Karpas-422 (cell line): Measurements from ENCODE around the gene BCL6B. TPM values are rescaled to one million over a fixed set of nuclear protein-coding genes. Genes with fewer than 3 reads are reported as not detected.

ENCODE experiments used
- DNase-seq: peaks from one replicate; pipeline ENCODE4 v3.0.0-alpha.2; 2015
- H2AFZ ChIP-seq: fragments of 200-600 bp; sonication (generic); 2 replicates; pipeline ENCODE4 v1.6.1; 2014; ENCODE audit warnings: antibody characterized with exemption, low read length, mixed read lengths
- H3K27ac ChIP-seq: fragments of 200-600 bp; sonication (generic); 2 replicates; pipeline ENCODE4 v1.5.1; 2014; ENCODE audit warnings: mild to moderate bottlenecking, low read length, moderate library complexity
- H3K27me3 ChIP-seq: fragments of 200-600 bp; sonication (generic); 2 replicates; pipeline ENCODE4 v1.6.1; 2014; ENCODE audit warnings: low read length, mixed read lengths
- H3K36me3 ChIP-seq: fragments of 200-600 bp; sonication (generic); 2 replicates; pipeline ENCODE4 v1.6.1; 2014; ENCODE audit warnings: low read length, mixed read lengths; ENCODE audit not compliant: insufficient read depth
- H3K4me1 ChIP-seq: fragments of 200-600 bp; sonication (generic); 2 replicates; pipeline ENCODE4 v1.6.1; 2014; ENCODE audit warnings: mild to moderate bottlenecking, low read length, mixed read lengths
- H3K4me2 ChIP-seq: fragments of 200-600 bp; sonication (generic); 2 replicates; pipeline ENCODE4 v1.6.1; 2014; ENCODE audit warnings: low read length, low read depth, mild to moderate bottlenecking; ENCODE audit not compliant: poor library complexity, severe bottlenecking
- H3K4me3 ChIP-seq: fragments of 200-600 bp; sonication (generic); 2 replicates; pipeline ENCODE4 v1.5.1; 2014; ENCODE audit warnings: mild to moderate bottlenecking, antibody characterized with exemption, low read length, mixed read lengths
- H3K79me2 ChIP-seq: fragments of 200-600 bp; sonication (generic); 2 replicates; pipeline ENCODE4 v1.6.1; 2014; ENCODE audit warnings: mild to moderate bottlenecking, low read length, mixed read lengths
- H3K9ac ChIP-seq: fragments of 200-600 bp; sonication (generic); 2 replicates; pipeline ENCODE4 v1.6.0; 2014; ENCODE audit warnings: low read length
- H3K9me2 ChIP-seq: fragments of 200-600 bp; sonication (generic), shearing (Covaris generic); replicated peaks from 2 replicates; pipeline ENCODE4 v1.6.0; 2014; ENCODE audit warnings: mild to moderate bottlenecking, low read length, moderate library complexity; ENCODE audit not compliant: insufficient read depth
- H3K9me3 ChIP-seq: fragments of 300-700, 200-600 bp; sonication (generic); 2 replicates; pipeline ENCODE4 v1.6.1; 2014; ENCODE audit warnings: low read length, mixed read lengths
- H4K20me1 ChIP-seq: fragments of 200-600 bp; sonication (generic); 2 replicates; pipeline ENCODE4 v1.6.1; 2014; ENCODE audit warnings: mild to moderate bottlenecking, antibody characterized with exemption, low read length, low read depth; ENCODE audit not compliant: insufficient read depth
- total RNA-seq: library from RNA; depleted of rRNA; stranded (reverse); fragments of >200 nt; shearing (Covaris generic); gene quantifications from 2 replicates; pipeline ENCODE4 v1.2.3, GENCODE V29; 2014; ENCODE audit warnings: low replicate concordance

The BCL6B gene
- total RNA-seq, 1 experiment from 2014 or later: not detected

DNA sequence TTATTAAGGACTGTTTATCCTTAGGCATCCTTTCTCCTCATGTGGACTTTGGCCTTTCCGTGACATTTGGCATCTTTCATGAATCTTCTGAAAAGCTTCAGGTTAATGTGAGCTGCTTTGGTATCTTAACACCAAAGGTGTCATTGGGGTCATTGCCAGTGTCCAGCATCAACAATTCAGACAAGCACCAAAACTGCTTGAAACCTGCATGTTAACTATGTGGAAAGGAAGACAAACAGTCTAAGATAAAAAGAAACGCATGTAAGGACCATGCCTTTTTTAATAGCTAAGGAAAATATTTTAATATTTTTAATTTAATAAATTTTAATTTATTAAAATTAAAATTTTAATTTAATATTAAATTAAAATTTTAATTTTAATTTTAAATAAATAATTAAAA is 19.1 kb upstream of the BCL6B start:
- no peak overlapping the region for H3K27ac ChIP-seq
- H3K79me2 ChIP-seq: peaks cover 14% of the 10 kb centered on the region; the same call in 1 of the 2 replicates
- no peaks in the 10 kb centered on the region for H3K9me3 ChIP-seq
- no peak for DNase-seq
- no peak overlapping the region for H3K4me2 ChIP-seq
- no peaks in the 10 kb centered on the region for H4K20me1 ChIP-seq
- peaks cover 4% of the 10 kb centered on the region; the same call in 1 of the 2 replicates for H3K4me1 ChIP-seq
- peaks cover 15% of the 10 kb centered on the region; the same call in 1 of the 2 replicates for H3K36me3 ChIP-seq
- no peak overlapping the region for H2AFZ ChIP-seq
- no peak overlapping the region for H3K4me3 ChIP-seq
- H3K9me2 ChIP-seq: no peaks in the 10 kb centered on the region
- no peaks in the 10 kb centered on the region for H3K27me3 ChIP-seq
- no peak overlapping the region for H3K9ac ChIP-seq

DNA sequence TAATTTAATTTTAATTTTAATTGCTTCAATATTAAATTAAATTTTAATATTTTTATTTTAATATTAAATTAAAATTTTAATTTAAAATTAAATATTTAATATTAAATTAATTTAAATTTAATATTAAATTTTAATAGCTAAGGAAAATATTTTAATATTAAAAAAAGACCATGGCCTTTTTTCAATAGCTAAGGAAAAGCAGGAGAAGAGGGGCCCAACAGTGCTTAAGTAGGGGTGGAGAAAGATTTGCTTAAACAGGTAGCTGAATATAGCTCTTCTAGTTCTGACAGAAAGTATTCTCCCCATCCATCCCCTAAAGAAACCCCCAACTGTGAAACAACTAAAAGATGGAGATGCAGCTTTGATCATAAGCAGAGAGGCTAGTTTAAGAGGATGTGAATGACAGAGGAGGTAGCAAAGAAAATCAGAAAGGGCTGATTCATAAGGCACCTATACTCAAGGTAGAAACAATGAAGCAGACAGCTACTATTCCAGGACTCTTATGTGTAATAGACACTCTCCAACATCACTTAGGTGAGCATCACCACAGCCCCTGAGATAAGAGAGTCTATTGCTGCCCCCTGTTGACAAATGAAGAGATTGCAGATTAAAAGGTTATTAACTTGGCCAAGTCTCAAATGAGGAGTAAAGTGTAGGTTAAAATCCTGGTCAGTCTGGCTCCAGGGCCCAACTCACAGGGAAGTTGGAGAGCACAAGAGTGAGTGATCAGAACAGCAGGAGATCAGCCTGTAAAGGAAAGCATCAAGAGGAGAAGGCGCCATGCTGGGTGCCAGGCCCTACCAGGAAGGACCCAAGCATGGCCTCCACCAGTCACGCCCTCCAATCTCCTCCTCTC is 18.2 kb upstream of the BCL6B start:
- H3K27ac ChIP-seq: no peak overlapping the region
- H3K27me3 ChIP-seq: no peaks in the 10 kb centered on the region
- H3K36me3 ChIP-seq: peaks cover 16% of the 10 kb centered on the region; the same call in 1 of the 2 replicates
- H4K20me1 ChIP-seq: no peaks in the 10 kb centered on the region
- no peak overlapping the region for H2AFZ ChIP-seq
- H3K9me2 ChIP-seq: no peaks in the 10 kb centered on the region
- H3K9me3 ChIP-seq: no peaks in the 10 kb centered on the region
- peak; percentile 92 for DNase-seq
- peaks cover 4% of the 10 kb centered on the region; the same call in 1 of the 2 replicates for H3K4me1 ChIP-seq
- H3K9ac ChIP-seq: no peak overlapping the region
- peaks cover 20% of the 10 kb centered on the region for H3K79me2 ChIP-seq
- no peak overlapping the region for H3K4me2 ChIP-seq
- H3K4me3 ChIP-seq: no peak overlapping the region

DNA sequence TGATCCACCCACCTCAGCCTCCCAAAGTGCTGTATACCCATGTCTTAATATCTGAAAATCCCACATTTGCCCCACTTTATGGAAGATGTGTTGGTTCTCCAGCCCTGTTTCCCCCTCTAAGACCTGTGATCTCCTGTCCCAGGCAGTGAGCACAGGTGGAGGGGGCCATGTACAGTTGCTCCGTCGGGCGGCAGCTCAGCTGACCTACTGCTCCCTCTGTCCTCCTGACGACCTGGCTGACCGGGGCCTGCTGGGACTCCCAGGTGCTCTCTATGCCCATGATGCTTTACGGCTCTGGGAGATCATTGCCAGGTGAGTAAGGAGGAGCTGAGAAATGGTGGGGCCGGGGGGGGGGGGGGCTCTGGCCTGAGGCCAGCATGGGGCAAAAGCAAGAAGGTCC is 17.1 kb upstream of the BCL6B start:
- Histone ChIP-seq H3K36me3 (peaks cover 18% of the 10 kb centered on the region; the same call in 1 of the 2 replicates), H4K20me1 (no peaks in the 10 kb centered on the region), H3K79me2 (peaks cover 30% of the 10 kb centered on the region), H3K27me3 (no peaks in the 10 kb centered on the region), H3K27ac (no peak overlapping the region), H3K9ac (no peak overlapping the region), H3K4me2 (no peak overlapping the region), H3K9me2 (no peaks in the 10 kb centered on the region), H3K9me3 (no peaks in the 10 kb centered on the region), H2AFZ (no peak overlapping the region), H3K4me3 (no peak overlapping the region), H3K4me1 (peaks cover 8% of the 10 kb centered on the region)
- no peak for DNase-seq

DNA sequence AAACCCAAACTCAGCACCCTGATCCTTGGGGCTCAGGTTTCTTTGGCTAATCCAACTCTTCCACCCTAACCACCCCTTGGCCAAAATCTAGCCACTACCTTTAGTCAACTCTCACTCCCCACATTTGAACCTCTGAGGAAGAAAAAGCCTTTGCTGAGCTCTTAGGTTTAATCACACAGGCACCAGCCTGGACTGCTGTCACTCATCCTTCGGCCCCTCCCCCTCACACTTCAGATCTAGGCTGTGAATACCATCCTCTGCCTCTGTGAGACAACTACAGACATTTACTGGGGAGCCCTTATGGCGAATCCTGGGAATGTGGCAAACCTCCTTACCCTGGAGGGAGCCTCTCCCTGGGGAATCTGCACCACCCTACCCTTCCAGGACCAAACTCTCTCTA is 15.7 kb upstream of the BCL6B start:
- Histone ChIP-seq H4K20me1 (no peaks in the 10 kb centered on the region), H3K36me3 (peaks cover 10% of the 10 kb centered on the region; the same call in 1 of the 2 replicates), H3K9me3 (no peaks in the 10 kb centered on the region)

DNA sequence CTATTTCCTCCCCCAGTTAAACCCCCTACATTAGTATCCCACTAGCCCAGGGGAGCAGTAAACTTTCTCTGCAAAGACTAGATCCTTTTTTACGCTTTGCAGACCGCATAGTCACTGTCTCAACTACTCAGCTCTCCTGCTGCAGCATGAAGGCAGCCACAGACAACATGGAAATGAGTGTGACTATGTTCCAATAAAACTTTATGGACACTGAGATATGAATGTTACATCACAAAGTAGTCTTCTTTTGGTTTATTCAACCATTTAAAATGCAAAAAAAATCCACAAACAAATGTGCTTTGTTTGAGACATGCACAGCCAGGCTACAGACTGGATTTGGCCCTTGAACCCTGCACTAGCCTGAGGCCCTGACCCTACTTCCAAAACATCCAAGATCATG is 12.3 kb upstream of the BCL6B start:
- DNase-seq: no peak
- no peaks in the 10 kb centered on the region for H3K9me3 ChIP-seq
- H3K4me2 ChIP-seq: peak overlapping the region; percentile 71
- peaks cover 55% of the 10 kb centered on the region for H3K79me2 ChIP-seq
- H3K27me3 ChIP-seq: no peaks in the 10 kb centered on the region
- H2AFZ ChIP-seq: no peak overlapping the region
- no peak overlapping the region for H3K27ac ChIP-seq
- no peaks in the 10 kb centered on the region; the same call in 1 of the 2 replicates for H4K20me1 ChIP-seq
- H3K4me3 ChIP-seq: peak overlapping the region; percentile 70; the same call in 1 of the 2 replicates
- H3K9me2 ChIP-seq: no peaks in the 10 kb centered on the region
- peaks cover 4% of the 10 kb centered on the region; the same call in 1 of the 2 replicates for H3K36me3 ChIP-seq
- peak overlapping the region; percentile 98; the same call in 1 of the 2 replicates for H3K9ac ChIP-seq
- peaks cover 23% of the 10 kb centered on the region for H3K4me1 ChIP-seq

More for the DNA sequence above, 15.7 kb upstream of the BCL6B start:
- Histone ChIP-seq H3K9me2 (no peaks in the 10 kb centered on the region), H3K4me3 (no peak overlapping the region), H3K4me2 (no peak overlapping the region), H3K27me3 (no peaks in the 10 kb centered on the region), H3K4me1 (peaks cover 18% of the 10 kb centered on the region), H3K79me2 (peaks cover 45% of the 10 kb centered on the region), H3K9ac (no peak overlapping the region), H3K27ac (no peak overlapping the region), H2AFZ (no peak overlapping the region)
- no peak for DNase-seq

DNA sequence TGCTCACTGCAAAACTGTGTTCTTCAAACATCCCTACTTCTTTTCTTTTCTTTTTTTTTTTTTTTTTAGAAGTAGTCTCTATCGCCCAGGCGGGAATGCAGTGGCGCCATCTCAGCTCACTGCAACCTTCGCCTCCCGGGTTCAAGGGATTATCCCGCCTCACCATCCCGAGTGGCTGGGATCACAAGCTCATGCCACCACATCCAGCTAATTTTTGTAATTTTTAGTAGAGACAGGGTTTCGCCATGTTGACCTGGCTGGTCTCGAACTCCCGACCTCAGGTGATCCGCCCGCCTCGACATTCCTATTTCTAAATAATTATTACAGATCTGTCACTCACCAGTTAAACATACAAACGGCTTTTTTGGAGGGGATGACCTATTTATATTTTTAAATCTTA is 11.4 kb upstream of the BCL6B start:
- Histone ChIP-seq H3K27ac (no peak overlapping the region), H3K9ac (peak overlapping the region; percentile 98), H4K20me1 (peaks cover 2% of the 10 kb centered on the region; the same call in 1 of the 2 replicates), H3K79me2 (peaks cover 55% of the 10 kb centered on the region), H3K4me3 (peak overlapping the region; percentile 70), H3K27me3 (no peaks in the 10 kb centered on the region), H3K4me1 (peaks cover 26% of the 10 kb centered on the region), H3K4me2 (peak overlapping the region; percentile 71), H3K36me3 (peaks cover 4% of the 10 kb centered on the region; the same call in 1 of the 2 replicates), H3K9me3 (no peaks in the 10 kb centered on the region), H2AFZ (no peak overlapping the region), H3K9me2 (no peaks in the 10 kb centered on the region)
- DNase-seq: no peak

DNA sequence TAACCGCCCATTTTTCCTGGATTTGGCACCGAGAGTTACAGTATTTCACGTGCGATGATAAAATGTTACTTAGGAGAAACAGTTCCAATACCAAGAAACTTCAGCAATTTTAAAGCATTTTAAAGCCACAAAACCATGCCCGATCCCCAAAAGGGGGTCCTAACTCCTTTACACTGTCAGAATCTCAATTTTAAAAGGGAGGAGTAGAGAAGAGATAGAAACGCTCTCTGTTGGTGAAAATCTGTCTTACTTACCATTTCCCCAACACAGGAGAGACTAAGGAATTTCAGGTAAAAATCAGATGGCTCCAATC is 11.0 kb upstream of the BCL6B start:
- Histone ChIP-seq H3K9me3 (no peaks in the 10 kb centered on the region), H3K79me2 (peaks cover 55% of the 10 kb centered on the region), H3K9ac (peak overlapping the region; percentile 98), H3K9me2 (no peaks in the 10 kb centered on the region), H3K4me2 (peak overlapping the region; percentile 71), H4K20me1 (peaks cover 2% of the 10 kb centered on the region; the same call in 1 of the 2 replicates), H3K4me3 (peak overlapping the region; percentile 70), H3K36me3 (peaks cover 4% of the 10 kb centered on the region; the same call in 1 of the 2 replicates), H3K4me1 (peaks cover 26% of the 10 kb centered on the region), H3K27me3 (no peaks in the 10 kb centered on the region), H2AFZ (peak overlapping the region; percentile 66; the same call in 1 of the 2 replicates), H3K27ac (no peak overlapping the region)
- no peak for DNase-seq

DNA sequence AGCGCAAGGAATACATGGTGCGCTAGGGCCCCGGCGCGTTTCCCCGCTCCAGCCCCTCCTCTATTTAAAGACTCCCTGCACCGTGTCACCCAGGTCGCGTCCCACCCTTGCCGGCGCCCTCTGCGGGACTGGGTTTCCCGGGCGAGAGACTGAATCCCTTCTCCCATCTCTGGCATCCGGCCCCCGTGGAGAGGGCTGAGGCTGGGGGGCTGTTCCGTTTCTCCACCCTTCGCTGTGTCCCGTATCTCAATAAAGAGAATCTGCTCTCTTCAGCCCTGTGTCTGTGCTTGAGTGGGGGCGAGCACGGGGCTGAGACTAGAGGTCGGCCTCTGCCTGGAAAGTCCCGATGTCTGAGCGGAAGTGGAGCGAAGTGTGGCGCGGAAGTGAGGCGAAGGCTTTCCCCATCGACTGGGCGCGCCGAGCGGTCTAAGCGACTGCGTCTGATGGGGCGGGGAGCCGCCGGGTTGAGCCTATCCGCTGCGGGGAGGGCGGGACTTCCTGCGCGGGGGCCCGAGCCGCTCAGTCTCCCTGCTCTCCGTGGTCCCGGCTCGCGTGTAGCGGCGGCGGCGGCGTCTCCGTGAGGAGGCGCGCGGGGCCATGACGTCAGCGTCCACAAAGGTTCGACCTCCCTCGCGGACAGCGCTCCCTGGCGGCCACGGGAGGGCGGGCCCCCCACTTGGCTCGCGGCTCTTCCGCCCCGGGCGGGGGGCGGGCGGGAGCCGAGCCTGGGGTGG is 8.4 kb upstream of the BCL6B start:
- H3K27me3 ChIP-seq: no peaks in the 10 kb centered on the region
- peak overlapping the region; percentile 98 for H3K9ac ChIP-seq
- peaks cover 4% of the 10 kb centered on the region; the same call in 1 of the 2 replicates for H3K36me3 ChIP-seq
- no peaks in the 10 kb centered on the region for H3K9me2 ChIP-seq
- peak overlapping the region; percentile 68 for H3K27ac ChIP-seq
- H4K20me1 ChIP-seq: peaks cover 2% of the 10 kb centered on the region; the same call in 1 of the 2 replicates
- H3K9me3 ChIP-seq: no peaks in the 10 kb centered on the region
- H2AFZ ChIP-seq: peak overlapping the region; percentile 11; the same call in 1 of the 2 replicates
- peaks cover 46% of the 10 kb centered on the region for H3K79me2 ChIP-seq
- peak; percentile 98 for DNase-seq
- peak overlapping the region; percentile 70 for H3K4me3 ChIP-seq
- peaks cover 26% of the 10 kb centered on the region for H3K4me1 ChIP-seq
- H3K4me2 ChIP-seq: peak overlapping the region; percentile 71
